Hair follicular keratinocyte (primary cell): Measurements from ENCODE around the gene SFR1. TPM values are rescaled to one million over a fixed set of nuclear protein-coding genes. Genes with fewer than 3 reads are reported as not detected.

Source experiments
- total RNA-seq: library from RNA; depleted of rRNA; stranded (reverse); fragments of >200 nt; gene quantifications from 2 replicates; pipeline ENCODE4 v1.2.3, GENCODE V29; 2015

The SFR1 gene
- total RNA-seq: 13.2 and 14.8 TPM in 2 replicates

GRCh38 chr10:104121485-104122224, at the start of gene SFR1:
TSS of gene SFR1 (plus strand) at chr10:104122171. CDS start at chr10:104122184, 13 bp downstream.

GRCh38 chr10:104085801-104086400, 36.1 kb upstream of the SFR1 start, which contains the start of gene COL17A1:
TSS of gene COL17A1 (minus strand) at chr10:104085880. CDS start at chr10:104080673, 5,207 bp downstream.

Other genes with a start within 250 kb of the SFR1 start
- gene STN1, start 204.0 kb upstream of the SFR1 start, total RNA-seq: 46.2 and 48.7 TPM in 2 replicates
- gene SLK, start 155.0 kb upstream of the SFR1 start, total RNA-seq: 41.8 and 46.2 TPM in 2 replicates
- 971 and 1,665 TPM in 2 replicates for gene COL17A1, start 36.3 kb upstream of the SFR1 start, total RNA-seq
- 0.11 and 0.23 TPM in 2 replicates for gene CFAP43, start 110.2 kb downstream of the SFR1 start, total RNA-seq
- gene GSTO1, start 132.7 kb downstream of the SFR1 start, total RNA-seq: 331 and 358 TPM in 2 replicates
- 50.1 and 65.3 TPM in 2 replicates for gene GSTO2, start 147.0 kb downstream of the SFR1 start, total RNA-seq
- 16.6 and 27.3 TPM in 2 replicates for gene ITPRIP, start 216.3 kb downstream of the SFR1 start, total RNA-seq
- gene CFAP58, start 231.7 kb downstream of the SFR1 start, total RNA-seq: 0.55 and 1.1 TPM in 2 replicates